GM10266 (cell line): Measurements from ENCODE around the gene SMIM17.

Experiments used
- DNase-seq: peaks from one replicate; pipeline ENCODE4 v3.0.0; 2012; ENCODE audit errors: extremely low spot score
- TF ChIP-seq, protein P1 (sequence below): IDR thresholded peaks from 2 replicates; pipeline ENCODE4 v1.5.1; 2012; ENCODE audit warnings: mild to moderate bottlenecking, low read depth; ENCODE audit not compliant: control insufficient read depth, insufficient read depth; ENCODE audit errors: missing control alignments

The SMIM17 gene

DNA sequence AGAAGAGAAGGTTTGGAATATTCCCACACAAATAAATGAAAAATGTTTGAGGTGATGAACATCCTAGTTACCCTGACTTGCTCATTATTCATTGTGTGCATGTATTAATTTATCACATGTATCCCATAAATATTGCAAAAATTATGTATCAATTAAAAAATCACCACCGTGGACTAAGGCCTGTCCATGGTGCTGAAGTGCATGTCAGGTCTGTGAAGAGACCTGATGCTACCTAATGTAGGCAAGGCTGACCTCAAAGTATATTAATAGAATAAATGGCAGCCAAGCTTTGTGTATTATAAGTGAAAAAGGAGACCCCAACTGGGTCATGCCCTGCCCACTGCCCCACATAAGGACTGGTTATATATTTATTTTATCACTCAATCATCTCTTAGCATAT, 63.0 kb downstream of the SMIM17 start:
- TF ChIP-seq, protein P1, sequence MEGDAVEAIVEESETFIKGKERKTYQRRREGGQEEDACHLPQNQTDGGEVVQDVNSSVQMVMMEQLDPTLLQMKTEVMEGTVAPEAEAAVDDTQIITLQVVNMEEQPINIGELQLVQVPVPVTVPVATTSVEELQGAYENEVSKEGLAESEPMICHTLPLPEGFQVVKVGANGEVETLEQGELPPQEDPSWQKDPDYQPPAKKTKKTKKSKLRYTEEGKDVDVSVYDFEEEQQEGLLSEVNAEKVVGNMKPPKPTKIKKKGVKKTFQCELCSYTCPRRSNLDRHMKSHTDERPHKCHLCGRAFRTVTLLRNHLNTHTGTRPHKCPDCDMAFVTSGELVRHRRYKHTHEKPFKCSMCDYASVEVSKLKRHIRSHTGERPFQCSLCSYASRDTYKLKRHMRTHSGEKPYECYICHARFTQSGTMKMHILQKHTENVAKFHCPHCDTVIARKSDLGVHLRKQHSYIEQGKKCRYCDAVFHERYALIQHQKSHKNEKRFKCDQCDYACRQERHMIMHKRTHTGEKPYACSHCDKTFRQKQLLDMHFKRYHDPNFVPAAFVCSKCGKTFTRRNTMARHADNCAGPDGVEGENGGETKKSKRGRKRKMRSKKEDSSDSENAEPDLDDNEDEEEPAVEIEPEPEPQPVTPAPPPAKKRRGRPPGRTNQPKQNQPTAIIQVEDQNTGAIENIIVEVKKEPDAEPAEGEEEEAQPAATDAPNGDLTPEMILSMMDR: no peak

More for the DNA sequence above, 63.0 kb downstream of the SMIM17 start:
- DNase-seq: no peak
